Central memory CD4-positive, alpha-beta T cell (primary cell): Measurements from ENCODE around the gene GRID1.
"Not testable (repeated sequence)": the region's sequence is repeated elsewhere in the genome, so short reads cannot be mapped to it uniquely, and the experiment has no call there.

Experiments used
- DNase-seq: peaks from one replicate; pipeline ENCODE4 v3.0.0; 2022

GRID1 gene

DNA sequence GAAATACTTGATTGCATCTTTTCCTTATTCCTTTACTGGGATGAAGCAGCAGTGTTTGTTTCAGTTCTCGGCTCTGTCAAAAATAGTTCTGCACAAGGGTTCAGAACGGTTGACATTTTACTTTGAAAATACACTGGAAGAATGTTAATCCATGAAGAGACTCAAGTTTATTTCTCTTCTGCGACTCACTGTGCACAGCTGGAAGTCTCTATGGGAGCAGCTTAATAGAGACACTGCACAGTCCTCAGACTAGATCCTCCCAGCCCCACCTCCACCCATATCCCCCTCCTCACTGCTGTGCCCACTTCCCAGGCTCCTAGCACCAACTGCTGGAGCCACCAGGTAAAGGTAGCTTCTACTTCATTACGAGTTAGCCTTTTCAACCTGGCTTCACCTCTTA is 517.8 kb downstream of the GRID1 start:
- no peak for DNase-seq

- DNase-seq, result no peak
These were observed 519.5 kb downstream of the GRID1 start for GRCh38 chr10:85847085-85847484.

DNA sequence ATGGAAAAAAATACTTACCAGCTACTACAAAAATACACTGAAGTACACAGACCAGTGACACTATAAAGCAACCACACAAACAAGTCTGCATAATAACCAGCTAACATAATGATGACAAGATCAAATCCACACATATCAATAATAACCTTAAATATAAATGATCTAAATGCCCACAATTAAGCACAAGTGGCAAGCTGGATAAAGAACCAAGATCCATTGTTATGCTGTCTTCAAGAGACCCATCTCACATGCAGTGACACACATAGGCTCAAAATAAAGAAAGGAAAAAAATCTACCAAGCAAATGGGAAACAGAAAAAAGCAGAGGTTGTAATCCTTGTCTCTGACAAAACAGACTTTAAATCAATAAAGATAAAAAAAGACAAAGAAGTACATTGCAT is 527.9 kb downstream of the GRID1 start:
- not testable (repeated sequence) for DNase-seq

DNA sequence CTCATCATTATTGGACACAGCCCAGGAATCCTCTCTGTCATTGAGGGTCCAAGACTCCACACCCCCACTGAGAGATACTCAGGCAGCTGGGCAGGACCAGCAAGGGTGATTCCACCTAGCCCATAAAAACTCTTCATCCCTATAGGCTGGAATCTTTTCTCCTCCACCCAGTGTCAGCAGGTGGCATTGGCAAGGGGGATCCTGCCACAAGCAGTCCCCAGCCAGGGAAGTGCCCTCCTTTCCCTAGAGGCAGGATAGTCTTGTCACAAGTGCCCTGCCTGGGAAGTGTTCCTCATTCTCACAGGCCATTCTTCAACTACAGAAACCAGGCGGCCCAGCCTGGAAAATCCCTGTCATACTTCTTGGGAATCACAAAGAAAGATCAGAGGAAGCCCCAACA is 533.6 kb downstream of the GRID1 start:
- no peak for DNase-seq

- DNase-seq, result no peak
These were observed 535.2 kb downstream of the GRID1 start for GRCh38 chr10:85831422-85831821.

- DNase-seq, result no peak
These were observed 540.2 kb downstream of the GRID1 start for GRCh38 chr10:85826377-85826776.

DNA sequence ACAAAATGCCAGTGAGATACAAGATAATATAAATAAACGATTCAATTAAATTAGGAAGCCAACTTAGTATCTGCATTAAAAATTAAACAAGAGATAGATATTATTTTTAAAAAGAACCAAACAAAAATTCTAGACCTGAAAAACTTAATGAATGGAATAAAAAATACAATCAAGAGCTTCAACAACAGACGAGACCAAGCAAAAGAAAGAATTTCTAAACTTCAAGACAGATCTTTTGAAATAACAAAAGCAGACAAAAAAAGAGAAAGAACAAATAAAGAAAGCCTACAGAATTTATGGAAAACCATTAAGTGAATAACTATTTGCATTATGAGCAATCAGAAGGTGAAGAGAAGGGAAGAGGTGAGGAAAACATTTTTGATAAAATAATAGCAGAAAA is 555.2 kb downstream of the GRID1 start:
- no peak for DNase-seq

- no peak for DNase-seq
These were observed 555.9 kb downstream of the GRID1 start for GRCh38 chr10:85810674-85811073.

GRCh38 chr10:85795460-85795859 is 571.1 kb downstream of the GRID1 start:
- DNase-seq, result no peak

- DNase-seq, result no peak
These were observed 572.0 kb downstream of the GRID1 start for GRCh38 chr10:85794553-85794952.

- no peak for DNase-seq
These were observed 574.1 kb downstream of the GRID1 start for GRCh38 chr10:85792533-85792858.

DNA sequence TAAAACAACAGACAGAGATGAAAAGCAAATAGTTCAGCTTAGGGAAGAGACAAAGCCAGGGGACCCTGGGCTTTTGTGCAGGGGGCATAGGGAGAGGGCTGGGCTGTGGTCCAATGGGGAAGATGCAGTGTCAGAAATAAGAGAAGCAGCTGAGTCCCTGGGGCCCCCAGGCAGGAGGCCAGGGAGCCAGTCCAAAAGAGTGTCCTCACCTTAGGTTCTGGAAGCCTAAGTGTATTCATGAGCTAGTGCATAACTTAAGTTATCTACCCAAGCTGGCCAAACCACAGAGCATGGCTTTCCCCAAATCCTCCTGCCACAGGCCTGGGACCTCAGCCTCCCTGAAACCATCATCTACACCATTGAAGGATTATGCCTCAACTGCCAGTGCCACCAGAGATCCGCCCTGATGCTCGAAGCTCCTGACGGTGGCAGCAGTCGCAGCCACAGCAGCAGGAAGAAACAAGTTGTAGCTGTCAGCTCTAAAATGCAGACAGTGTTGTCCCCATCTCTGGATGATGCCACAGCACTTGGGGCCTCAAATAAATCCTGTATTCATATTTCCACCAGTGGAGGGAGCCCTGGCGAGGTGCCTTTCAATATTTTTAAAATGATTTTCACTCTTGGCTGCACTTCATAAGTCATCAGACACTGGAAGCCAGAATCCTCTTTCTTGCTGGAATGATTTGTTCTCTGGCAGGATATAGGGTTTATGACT is 574.6 kb downstream of the GRID1 start:
- DNase-seq, result no peak

DNA sequence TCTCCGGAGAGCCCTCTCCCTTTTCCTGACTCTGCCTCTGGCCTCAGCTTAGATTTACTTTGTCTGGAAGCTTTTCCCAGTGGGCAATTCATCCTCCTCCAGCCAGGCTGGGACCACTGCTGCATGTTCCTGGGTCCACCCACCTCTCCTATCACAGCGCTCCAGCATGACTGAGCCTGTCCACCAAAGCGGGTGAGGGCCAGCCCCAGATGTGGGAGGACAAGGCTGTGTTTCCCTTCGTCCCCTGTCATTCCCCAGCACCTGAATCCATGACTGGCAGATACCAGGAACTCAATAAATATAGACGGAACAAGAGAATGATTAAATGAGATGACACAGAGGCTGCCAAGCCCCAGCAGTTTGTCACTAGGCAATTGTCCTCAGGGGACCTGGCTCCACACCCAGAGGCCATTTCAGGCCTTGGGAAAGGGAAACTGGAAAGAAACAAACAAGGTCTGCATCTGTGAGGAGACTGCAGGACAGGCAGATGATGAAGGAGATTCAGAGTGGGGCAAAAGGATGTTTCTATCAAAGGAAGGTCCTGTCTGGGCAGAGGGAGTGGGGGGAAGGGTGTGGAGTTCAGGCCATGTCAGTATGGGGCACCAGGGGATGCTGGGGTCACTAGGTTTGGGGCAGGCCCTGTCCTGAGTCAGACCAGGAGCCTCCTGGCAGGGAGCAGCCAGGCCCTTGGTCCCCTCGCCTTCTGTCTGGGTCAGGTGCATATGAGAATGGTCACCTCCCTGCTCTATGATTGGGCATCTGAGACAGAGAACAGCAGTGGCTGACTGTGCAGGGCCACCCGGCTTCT is 576.4 kb downstream of the GRID1 start:
- DNase-seq, result no peak

GRCh38 chr10:85789125-85789524 is 577.5 kb downstream of the GRID1 start:
- DNase-seq, result no peak

GRCh38 chr10:85788570-85788969 is 578.0 kb downstream of the GRID1 start:
- no peak for DNase-seq

- no peak for DNase-seq
These were observed 578.7 kb downstream of the GRID1 start for GRCh38 chr10:85787881-85788280.

GRCh38 chr10:85787393-85787792 is 579.2 kb downstream of the GRID1 start:
- no peak for DNase-seq

GRCh38 chr10:85786401-85786899 is 580.1 kb downstream of the GRID1 start:
- no peak for DNase-seq

DNA sequence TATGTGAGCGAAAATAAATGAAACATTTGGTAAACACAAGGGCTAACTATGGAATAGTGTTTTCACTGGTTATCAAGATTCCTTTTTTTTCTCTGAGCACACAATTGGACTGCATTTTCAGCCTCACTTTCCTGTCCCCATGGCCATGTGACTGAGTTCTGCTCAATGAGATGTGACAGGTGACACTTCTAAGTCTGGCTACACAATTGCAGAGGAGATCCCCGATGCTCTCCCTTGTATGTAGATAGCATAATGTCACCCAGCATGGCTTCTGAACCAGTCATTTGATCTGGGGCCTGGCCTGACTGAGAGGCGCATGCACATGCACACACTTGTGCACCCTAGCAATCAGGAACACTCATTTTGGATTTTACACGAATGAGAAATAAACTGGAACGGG is 581.8 kb downstream of the GRID1 start:
- DNase-seq, result no peak

DNA sequence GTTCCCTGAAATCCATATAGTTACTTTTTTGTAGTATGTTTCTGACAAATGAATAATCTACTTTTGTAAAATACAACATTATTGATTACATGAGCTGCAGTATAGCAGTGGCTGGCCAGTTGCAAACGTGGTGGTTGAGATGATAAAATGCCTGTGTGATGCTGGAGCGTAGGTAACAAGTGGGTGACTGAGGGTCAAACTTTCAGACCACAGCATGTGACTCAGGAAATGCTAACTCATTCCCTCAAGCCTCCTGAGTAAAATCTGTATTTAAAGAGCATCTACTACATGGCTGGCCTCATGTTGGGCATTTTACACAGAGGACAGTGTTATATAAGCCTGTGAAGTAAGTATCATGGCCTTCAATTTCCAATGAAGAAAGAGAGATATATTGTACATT is 585.2 kb downstream of the GRID1 start:
- no peak for DNase-seq

GRCh38 chr10:85778074-85778473 is 588.5 kb downstream of the GRID1 start:
- DNase-seq, result no peak

GRCh38 chr10:85767891-85768290 is 598.7 kb downstream of the GRID1 start:
- no peak for DNase-seq

- DNase-seq, result no peak
These were observed 602.5 kb downstream of the GRID1 start for GRCh38 chr10:85764108-85764507.

DNA sequence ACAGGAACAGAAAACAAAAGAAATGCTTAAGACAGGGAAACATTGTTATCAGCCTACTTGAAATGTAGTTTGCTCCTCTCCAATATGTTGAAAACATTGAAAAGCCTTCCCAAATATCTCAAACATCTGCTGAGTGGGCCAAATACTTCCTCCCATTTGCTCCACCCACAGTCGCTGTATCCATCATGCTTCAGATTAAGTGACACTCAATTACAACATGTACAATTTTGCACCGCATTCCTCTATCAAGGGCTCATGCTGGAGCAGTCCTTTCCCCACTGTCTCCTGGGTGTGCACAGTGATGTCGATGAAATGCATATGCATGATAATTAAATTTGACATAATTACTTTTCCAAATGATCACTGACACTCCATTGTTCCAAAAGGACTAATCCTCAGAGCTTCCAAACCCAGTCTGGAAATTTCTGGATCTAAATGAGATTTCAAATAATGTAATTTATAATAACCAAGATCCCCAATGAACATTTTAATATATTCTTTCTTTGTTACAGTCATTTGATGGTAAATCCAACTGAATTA is 604.6 kb downstream of the GRID1 start:
- no peak for DNase-seq
